ENCODE data around the gene PTTG1IP.

DNA sequence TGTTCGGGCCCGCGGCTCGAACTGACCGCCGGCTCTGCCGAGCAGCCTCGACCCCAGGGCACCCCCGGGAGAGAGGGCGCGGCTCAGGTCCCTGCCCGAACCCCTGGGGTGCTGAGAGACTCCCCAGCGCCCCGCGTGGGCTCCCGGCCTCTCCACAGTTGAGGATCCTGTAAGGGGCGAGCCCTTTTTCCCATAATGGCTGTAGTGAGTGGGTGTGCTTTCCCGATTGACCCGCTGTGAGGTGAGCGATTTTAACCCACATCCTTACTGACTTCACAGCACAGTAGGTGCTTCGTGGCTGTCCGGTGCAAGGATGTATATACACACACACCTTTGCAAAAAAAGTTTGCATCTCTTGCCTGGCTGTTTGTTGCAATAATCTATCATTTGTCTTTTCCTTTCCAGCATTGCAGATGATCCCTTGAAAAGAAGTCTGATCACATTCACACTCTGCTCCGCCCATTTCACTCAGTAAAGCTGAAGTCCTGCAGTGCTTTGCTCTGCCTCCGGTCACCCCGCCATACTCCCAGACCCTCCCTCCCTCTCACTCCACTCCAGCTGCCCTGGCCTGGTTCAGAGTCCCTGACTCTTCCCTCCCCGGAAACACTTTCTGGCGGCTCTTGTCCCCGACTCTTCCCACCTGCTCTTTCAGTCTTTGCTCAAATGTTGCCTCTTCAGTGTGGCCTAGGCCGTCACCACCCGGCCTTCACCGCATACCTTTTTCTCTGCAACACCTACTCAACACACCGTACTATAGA lies 70.9 kb downstream of the PTTG1IP start:
- TF ChIP-seq, protein P1, sequence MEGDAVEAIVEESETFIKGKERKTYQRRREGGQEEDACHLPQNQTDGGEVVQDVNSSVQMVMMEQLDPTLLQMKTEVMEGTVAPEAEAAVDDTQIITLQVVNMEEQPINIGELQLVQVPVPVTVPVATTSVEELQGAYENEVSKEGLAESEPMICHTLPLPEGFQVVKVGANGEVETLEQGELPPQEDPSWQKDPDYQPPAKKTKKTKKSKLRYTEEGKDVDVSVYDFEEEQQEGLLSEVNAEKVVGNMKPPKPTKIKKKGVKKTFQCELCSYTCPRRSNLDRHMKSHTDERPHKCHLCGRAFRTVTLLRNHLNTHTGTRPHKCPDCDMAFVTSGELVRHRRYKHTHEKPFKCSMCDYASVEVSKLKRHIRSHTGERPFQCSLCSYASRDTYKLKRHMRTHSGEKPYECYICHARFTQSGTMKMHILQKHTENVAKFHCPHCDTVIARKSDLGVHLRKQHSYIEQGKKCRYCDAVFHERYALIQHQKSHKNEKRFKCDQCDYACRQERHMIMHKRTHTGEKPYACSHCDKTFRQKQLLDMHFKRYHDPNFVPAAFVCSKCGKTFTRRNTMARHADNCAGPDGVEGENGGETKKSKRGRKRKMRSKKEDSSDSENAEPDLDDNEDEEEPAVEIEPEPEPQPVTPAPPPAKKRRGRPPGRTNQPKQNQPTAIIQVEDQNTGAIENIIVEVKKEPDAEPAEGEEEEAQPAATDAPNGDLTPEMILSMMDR (IDR thresholded peaks at IDR 0.05; ENCODE audit: low read depth, low read length, poor library complexity, severe bottlenecking): peak; percentile 47
- no peak for TF ChIP-seq EZH2phosphoT487 (IDR thresholded peaks at IDR 0.05; ENCODE audit: borderline replicate concordance, low read length)
